HG03342 (cell line): ENCODE results near the gene SPATA2.
"Not testable (repeated sequence)": the region's sequence is repeated elsewhere in the genome, so short reads cannot be mapped to it uniquely, and the experiment has no call there.

Experiments
- ATAC-seq: cut with Tn5 transposase; IDR thresholded peaks from one replicate; pipeline ENCODE4 v1.9.1; 2021; ENCODE audit warnings: mild to moderate bottlenecking, moderate library complexity; ENCODE audit not compliant: unreplicated experiment

SPATA2 gene, protein sequence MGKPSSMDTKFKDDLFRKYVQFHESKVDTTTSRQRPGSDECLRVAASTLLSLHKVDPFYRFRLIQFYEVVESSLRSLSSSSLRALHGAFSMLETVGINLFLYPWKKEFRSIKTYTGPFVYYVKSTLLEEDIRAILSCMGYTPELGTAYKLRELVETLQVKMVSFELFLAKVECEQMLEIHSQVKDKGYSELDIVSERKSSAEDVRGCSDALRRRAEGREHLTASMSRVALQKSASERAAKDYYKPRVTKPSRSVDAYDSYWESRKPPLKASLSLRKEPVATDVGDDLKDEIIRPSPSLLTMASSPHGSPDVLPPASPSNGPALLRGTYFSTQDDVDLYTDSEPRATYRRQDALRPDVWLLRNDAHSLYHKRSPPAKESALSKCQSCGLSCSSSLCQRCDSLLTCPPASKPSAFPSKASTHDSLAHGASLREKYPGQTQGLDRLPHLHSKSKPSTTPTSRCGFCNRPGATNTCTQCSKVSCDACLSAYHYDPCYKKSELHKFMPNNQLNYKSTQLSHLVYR

DNA sequence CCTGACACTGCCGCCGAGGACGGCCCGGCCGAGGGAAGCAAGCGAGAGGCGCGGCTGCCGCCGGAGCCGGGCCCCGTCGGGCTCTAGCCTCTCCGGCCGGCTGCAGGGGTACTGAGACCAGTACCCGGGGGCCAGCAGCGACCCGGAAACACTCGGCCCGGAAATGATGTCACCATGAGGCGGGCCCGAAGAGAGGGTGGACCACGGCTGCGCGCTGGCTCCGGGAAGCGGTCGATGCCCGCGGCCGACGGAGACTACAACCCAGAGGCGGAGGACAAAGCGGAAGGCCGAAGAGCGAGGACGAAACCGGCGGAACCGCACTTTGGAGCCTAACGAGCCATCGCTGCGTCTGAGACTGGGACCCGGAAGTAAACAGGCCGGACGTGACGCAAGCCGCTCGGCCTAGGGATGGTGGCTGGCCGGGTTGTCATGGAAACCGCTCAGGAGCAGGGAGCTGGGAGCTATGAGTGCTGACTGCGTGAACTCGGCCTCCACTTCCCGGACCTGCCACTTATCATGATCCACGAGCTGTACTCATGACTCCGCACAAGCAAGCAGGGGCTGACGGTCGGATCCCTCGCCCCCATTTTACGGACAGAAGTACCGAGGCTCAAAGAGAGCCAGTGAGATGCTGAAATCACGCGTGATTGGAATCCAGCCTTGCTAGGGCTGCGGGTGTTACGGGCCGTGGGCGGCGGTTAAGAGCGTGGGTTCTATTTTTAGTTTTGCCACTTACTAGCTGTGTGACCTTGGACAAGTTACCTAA is at the start of gene SPATA2:
Gene SPATA2, minus strand, starts transcription at position 150 of the 766 bp plus-strand sequence. CDS start 7,039 bp downstream, outside the sequence.
- peak; percentile 79 for ATAC-seq

- no peak for ATAC-seq
Measured at GRCh38 chr20:49961413-49961812, 46.1 kb upstream of the SPATA2 start.

DNA sequence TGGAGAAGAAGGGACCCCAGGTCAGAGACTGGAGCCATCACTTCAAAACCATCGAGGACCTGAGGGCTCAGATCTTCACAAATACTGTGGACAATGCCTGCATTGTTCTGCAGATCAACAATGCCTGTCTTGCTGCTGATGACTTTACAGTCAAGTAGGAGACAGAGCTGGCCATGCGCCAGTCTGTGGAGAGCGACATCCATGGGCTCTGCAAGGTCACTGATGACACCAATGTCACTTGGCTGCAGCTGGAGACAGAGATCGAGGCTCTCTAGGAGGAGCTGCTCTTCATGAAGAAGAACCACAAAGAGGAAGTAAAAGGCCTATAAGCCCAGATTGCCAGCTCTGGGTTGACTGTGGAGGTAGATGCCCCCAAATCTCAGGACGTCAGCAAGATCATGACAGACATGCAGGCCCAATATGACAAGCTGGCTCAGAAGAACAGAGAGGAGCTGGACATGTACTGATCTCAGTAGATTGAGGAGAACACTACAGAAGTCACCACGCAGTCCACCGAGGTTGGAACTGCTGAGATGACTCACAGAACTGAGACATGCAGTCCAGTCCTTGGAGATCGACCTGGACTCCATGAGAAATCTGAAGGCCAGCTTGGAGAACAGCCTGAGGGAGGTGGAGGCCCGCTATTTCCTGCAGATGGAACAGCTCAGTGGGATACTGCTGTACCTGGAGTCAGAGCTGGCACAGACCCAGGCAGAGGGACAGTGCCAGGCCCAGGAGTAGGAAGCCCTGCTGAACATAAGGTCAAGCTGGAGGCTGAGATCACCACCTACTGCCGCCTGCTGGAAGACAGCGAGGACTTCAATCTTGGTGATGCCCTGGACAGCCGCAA is 42.0 kb upstream of the SPATA2 start:
- ATAC-seq, result not testable (repeated sequence)

DNA sequence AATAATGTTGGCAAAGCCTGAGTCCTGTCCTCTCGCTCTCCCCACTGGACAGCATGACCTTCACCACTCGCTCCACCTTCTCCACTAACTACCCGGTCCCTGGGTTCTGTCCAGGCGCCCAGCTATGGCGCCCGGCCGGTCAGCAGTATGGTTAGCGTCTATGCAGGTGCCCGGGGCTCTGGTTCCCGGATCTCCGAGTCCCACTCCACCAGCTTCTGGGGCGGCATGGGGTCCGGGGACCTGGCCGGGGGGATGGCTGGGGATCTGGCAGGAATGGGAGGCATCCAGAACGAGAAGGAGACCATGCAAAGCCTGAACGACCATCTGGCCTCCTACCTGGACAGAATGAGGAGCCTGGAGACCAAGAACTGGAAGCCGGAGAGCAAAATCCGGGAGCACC is 41.4 kb upstream of the SPATA2 start:
- no peak for ATAC-seq

GRCh38 chr20:49955830-49956396 is 40.6 kb upstream of the SPATA2 start:
- ATAC-seq, result not testable (repeated sequence)

- no peak for ATAC-seq
Measured at GRCh38 chr20:49955167-49955566, 39.8 kb upstream of the SPATA2 start.

DNA sequence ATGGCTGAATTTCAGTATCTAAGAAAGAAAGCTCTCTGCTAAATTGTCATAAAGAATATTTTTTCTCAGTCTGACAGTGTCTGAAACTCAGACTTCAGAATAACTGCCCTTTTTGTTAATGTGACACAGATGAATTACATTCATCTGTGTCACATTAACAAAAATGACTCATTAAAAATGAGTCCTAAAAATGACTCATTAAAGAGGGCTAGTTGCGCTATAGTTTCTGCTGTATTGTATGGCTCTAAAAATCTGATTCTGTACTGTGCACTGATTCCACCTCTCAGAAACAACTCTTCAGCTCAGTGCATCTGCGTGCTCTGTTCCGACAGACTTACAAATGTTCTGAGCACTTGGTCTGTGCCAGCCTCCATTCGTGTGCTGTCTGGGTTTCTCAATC is 35.8 kb upstream of the SPATA2 start:
- ATAC-seq, result no peak

DNA sequence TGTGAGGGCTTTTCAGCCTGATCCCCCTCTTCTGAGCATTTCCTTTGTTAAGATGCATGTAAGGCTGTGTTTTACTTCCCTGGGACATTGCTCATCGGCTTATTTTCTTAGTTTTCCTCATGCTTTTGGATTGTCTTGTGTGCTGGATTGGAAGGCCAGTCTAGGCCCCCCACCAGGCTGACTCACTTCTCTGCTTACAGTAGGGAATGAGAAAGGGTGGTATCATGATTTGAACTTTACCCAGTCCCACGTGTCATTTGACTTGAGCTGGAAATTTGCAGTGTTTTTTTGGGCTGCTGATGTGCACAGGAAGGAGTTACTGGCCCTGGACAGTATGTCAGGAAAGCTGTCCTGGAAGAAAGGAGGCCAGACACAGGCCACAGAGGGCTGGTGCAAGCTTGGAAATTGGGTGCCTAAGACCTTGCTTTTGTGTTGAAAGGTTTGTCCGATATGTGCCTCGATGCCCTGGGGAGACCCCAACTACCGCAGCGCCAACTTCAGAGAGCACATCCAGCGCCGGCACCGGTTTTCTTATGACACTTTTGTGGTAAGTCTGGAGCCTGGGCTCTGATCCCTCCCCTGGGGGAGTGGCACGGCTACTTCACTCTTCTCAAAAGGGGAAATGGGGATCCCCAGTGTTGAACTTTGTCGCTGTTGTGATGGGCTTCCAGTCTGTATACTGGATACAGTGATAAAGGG is 33.6 kb upstream of the SPATA2 start:
- ATAC-seq, result no peak

- no peak for ATAC-seq
Measured at GRCh38 chr20:49948178-49948577, 32.8 kb upstream of the SPATA2 start.

DNA sequence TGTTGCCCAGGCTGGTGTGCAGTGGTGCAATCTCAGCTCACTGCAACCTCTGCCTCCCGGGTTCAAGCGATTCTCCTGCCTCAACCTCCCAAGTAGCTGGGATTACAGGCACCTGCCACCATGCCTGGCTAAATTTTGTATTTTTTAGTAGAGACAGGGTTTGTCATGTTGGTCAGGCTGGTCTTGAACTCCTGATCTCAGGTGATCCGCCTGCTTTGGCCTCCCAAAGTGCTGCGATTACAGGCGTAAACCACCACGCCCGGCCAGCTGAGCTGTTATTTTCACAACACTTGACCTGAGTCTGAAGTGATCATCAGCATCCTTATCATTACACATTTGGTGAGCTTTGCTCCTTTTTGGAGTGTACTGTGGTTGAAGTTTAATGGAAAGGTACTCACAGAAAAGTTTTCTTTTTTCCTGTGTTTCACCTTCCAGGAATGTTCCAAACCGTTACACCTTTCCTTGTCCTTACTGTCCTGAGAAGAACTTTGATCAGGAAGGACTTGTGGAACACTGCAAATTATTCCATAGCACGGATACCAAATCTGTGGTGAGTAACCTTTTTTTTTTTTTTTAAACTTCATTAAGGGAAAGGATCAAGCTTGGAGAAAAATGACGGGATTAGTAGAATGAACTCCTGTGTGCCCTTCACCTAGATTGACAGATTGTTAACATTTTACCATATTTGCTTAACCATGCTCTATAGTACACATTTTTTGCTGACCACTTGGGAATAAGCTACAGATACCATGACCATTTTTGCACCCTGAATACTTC is 30.6 kb upstream of the SPATA2 start:
- ATAC-seq, result no peak

- ATAC-seq, result no peak
Measured at GRCh38 chr20:49945306-49945700, 30.0 kb upstream of the SPATA2 start.

DNA sequence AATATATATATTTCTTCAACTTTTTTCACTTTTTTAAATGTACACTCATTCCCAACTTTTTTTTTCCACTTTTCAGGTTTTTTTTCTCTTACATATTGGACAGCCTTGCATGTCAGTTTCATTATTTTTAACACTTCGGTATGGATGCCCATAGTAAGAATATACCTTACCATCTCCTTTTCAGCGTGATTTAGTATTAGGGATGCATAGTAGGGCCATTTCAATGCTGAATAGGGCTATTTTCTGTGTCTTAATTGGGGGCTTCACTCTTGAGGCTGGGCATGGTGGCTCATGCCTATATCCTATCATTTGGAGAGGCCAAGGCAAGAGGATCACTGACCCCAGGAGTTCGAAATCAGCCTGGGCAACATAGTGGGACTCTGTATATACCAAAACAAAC is 27.6 kb upstream of the SPATA2 start:
- ATAC-seq, result no peak

DNA sequence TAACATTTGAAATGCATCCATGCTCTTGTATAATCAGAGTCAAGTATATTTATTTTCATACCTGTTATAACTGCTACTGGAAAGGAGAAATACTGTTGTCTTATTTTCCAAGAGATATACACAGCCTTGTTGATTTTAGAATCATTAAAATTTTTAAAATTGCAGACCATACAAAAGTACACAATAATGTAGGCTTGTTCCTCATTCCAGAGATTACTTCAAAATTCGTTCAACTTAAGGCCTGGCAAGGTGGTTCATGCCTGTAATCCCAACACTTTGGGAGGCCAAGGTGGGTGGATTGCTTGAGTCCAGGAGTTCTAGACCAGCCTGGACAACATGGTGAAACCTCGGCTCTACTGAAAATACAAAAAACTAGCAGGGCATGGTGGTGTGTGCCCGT is 27.0 kb upstream of the SPATA2 start:
- ATAC-seq, result no peak

DNA sequence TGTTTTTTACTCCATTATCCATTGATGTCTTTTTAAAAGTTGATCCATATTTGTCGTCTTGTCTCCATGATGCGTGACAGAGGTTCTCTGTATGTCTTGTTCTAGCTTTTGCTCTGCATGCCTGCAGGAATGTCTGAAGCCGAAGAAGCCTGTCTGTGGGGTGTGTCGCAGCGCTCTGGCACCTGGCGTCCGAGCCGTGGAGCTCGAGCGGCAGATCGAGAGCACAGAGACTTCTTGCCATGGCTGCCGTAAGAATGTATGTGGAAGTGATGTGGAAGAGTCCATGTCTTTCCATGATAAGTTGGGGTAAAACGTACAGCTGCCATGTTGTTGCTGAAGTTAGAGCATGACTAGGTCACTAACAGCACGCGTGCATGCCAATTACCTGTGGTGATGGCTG is 26.1 kb upstream of the SPATA2 start:
- ATAC-seq, result no peak

DNA sequence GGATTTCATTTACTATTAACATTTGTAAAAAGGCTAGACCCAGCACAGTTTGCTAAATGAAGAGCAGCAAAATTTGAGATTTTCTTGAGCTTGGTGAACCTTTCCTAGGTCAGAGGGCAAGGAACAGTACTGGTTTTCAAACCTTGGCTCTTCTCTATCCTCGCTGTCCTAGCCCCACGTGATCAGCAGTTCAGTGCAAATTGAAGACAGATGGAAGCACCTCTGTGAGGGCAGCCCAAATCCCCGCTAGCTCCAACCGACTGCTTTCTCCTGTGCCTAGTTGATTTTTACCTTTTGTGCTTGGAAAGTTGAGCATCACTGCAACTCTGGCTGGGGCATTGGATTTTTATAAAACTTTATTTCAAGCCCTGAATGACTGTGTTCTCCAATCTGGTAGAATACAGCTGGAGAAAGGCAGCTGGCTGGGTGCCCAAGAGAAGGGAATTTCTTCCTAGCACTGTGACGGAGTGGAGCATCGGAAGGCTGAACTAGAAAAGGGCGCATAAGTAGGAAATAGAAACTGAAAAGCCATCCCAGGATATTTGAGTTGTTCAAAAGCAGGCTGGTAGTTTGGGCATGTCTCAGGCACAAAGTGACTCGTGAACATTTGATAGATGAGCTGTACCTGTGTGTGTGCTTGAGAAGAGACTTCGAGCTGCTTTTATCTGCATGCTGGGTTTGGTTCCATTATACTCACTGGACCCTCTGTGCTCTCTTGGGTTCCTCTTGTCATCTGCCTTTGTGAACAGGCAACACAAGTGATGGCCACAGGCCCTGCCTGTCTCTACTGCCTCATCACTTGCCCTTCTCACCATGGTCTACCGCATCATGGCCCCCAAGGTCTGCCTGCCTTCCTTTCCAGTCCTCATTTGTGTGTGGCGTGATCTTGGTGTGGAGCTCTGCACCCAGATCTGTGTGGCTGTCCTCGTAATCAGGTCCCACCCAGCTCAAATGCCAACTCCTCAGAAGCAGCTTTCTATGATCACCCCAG is 23.1 kb upstream of the SPATA2 start:
- ATAC-seq, result no peak

- no peak for ATAC-seq
Measured at GRCh38 chr20:49937027-49937929, 21.9 kb upstream of the SPATA2 start.
